ENCODE data around the gene EPN3. TPM values are rescaled to one million over a fixed set of nuclear protein-coding genes. Genes with fewer than 3 reads are reported as not detected.

EPN3 gene
- total RNA-seq, 1 donor from 2014 or later: 19.9 TPM

DNA sequence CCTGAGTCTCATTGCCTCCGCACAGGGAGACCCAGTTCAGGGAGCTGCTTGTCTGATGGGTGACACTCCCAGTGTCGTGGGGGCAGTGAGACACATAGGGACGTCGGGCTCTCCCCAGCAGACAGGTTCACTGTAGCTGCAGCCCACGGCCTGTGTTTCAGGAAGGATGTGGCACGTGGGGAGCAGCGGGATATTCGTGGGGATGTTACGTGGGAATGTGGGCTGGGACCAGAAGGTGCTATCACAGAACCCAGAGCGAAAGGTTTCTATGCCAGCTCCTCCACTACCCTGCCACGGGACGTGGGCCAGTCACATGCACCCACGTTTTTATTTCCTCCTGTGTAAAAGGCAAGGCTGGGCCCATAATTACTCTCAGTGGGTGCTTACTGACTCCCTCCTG is 44.3 kb downstream of the EPN3 start:
- intact Hi-C loops (cut with micrococcal nuclease): no loop called here
- TF ChIP-seq, protein P1, sequence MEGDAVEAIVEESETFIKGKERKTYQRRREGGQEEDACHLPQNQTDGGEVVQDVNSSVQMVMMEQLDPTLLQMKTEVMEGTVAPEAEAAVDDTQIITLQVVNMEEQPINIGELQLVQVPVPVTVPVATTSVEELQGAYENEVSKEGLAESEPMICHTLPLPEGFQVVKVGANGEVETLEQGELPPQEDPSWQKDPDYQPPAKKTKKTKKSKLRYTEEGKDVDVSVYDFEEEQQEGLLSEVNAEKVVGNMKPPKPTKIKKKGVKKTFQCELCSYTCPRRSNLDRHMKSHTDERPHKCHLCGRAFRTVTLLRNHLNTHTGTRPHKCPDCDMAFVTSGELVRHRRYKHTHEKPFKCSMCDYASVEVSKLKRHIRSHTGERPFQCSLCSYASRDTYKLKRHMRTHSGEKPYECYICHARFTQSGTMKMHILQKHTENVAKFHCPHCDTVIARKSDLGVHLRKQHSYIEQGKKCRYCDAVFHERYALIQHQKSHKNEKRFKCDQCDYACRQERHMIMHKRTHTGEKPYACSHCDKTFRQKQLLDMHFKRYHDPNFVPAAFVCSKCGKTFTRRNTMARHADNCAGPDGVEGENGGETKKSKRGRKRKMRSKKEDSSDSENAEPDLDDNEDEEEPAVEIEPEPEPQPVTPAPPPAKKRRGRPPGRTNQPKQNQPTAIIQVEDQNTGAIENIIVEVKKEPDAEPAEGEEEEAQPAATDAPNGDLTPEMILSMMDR (IDR thresholded peaks at IDR 0.05; ENCODE audit: borderline replicate concordance): no peak

DNA sequence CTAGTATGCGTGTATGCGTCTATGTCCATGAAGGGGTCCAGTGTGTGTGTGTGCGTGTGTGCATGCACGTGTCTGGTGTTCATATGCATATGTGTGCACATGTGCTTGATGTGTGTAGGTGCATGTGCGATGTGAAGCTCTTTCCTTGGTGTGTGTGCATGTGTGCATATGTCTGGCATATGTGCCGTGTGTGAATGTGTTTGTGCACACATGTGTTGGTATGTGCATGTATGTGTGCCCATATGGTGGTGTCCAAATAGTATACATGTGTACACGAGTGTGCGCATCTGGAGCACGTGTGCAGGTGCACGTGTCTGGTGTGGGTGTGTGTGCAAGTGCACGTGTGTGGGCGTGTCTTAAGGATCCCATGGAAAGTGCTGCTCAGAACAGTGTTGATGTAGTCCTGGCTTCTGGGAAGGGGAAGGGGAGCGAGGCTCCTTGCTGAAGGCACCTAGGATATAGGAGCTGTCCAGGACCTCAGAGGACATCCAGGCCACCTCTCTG is 45.0 kb downstream of the EPN3 start:
- Histone ChIP-seq H3K4me3 (no peak overlapping the region), H3K27me3 (ENCODE audit: low read depth) (peaks cover 11% of the 10 kb centered on the region), H3K9me3 (replicated peaks) (no peaks in the 10 kb centered on the region), H3K27ac (replicated peaks) (no peak overlapping the region), H3K4me1 (peaks cover 7% of the 10 kb centered on the region), H3K36me3 (no peaks in the 10 kb centered on the region)
- TF ChIP-seq, protein P1 (IDR thresholded peaks at IDR 0.05; ENCODE audit: borderline replicate concordance): no peak
- intact Hi-C loops (cut with micrococcal nuclease): no loop called here
- no peak for DNase-seq

More for the DNA sequence above, 44.3 kb downstream of the EPN3 start:
- Histone ChIP-seq H3K27ac (replicated peaks) (no peak overlapping the region), H3K27me3 (ENCODE audit: low read depth) (peaks cover 13% of the 10 kb centered on the region), H3K4me3 (no peak overlapping the region), H3K4me1 (peaks cover 1% of the 10 kb centered on the region), H3K9me3 (replicated peaks) (no peaks in the 10 kb centered on the region), H3K36me3 (no peaks in the 10 kb centered on the region)
- DNase-seq: no peak

DNA sequence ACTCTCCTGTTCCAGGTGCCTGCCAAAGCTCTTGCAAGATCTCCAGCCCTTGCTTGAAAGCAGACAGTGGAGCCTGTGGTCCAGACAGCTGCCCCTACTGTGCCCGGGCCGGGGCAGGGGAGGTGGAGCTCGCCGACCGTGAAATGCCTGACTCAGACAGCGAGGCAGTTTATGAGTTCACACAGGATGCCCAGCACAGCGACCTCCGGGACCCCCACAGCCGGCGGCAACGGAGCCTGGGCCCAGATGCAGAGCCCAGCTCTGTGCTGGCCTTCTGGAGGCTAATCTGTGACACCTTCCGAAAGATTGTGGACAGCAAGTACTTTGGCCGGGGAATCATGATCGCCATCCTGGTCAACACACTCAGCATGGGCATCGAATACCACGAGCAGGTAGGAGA is 45.6 kb downstream of the EPN3 start:
- H3K36me3 ChIP-seq: no peaks in the 10 kb centered on the region
- H3K9me3 ChIP-seq (replicated peaks): no peaks in the 10 kb centered on the region
- no peak overlapping the region for H3K4me3 ChIP-seq
- TF ChIP-seq, protein P1 (IDR thresholded peaks at IDR 0.05; ENCODE audit: borderline replicate concordance): no peak
- H3K4me1 ChIP-seq: peaks cover 14% of the 10 kb centered on the region
- no peak for DNase-seq
- H3K27ac ChIP-seq (replicated peaks): no peak overlapping the region
- intact Hi-C loops (cut with micrococcal nuclease): no loop called here
- H3K27me3 ChIP-seq (ENCODE audit: low read depth): peaks cover 9% of the 10 kb centered on the region

DNA sequence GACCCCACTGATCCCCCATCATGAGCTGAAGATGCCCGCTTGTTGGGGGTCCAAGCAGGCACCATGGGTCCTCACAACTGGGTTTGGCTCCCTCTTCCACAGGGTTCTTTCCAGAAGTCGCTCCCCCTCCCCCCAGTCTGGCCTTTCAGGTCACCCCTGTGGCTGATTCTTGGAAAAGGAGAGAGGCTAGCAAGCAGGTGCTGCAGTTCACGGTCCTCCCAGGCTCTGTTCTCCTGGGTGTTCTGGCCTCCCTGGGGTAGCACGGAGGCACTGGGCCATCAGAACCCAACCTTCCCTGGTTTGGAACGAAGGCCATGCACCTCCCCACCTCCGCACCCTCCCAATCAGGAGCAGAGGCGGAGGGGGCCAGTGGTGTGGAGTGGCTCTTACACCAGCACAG is 46.9 kb downstream of the EPN3 start:
- Histone ChIP-seq H3K4me1 (peaks cover 25% of the 10 kb centered on the region), H3K4me3 (no peak overlapping the region), H3K9me3 (replicated peaks) (no peaks in the 10 kb centered on the region), H3K27me3 (ENCODE audit: low read depth) (peaks cover 9% of the 10 kb centered on the region), H3K36me3 (no peaks in the 10 kb centered on the region), H3K27ac (replicated peaks) (no peak overlapping the region)
- DNase-seq: no peak
- intact Hi-C loops (cut with micrococcal nuclease): no loop called here
- TF ChIP-seq, protein P1 (IDR thresholded peaks at IDR 0.05; ENCODE audit: borderline replicate concordance): no peak

DNA sequence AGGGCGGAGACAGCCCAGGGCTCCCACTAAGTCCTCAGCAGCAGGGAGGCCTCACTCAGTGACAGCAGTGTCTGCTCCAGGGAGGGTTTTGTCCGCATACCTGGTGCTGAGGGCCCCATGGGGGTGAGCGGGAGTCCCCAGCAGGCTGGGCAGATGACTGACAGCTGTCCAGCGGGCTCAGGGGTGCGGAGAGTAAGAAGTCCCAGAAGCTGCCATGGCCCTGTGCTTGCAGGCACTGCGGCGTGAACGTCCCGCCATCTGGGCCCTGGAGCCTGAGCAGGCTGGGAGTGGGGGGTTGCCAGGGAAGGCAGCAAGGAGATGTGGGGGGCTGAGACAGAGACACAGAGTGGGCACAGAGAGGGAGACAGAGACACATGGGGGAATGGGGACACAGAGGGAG is 48.1 kb downstream of the EPN3 start:
- no peak for DNase-seq
- Histone ChIP-seq H3K27ac (replicated peaks) (no peak overlapping the region), H3K27me3 (ENCODE audit: low read depth) (peaks cover 9% of the 10 kb centered on the region)

More for the DNA sequence above, 48.1 kb downstream of the EPN3 start:
- H3K4me3 ChIP-seq: no peak overlapping the region
- TF ChIP-seq, protein P1 (IDR thresholded peaks at IDR 0.05; ENCODE audit: borderline replicate concordance): no peak
- H3K36me3 ChIP-seq: no peaks in the 10 kb centered on the region
- intact Hi-C loops (cut with micrococcal nuclease): no loop called here
- H3K4me1 ChIP-seq: peaks cover 29% of the 10 kb centered on the region
- H3K9me3 ChIP-seq (replicated peaks): no peaks in the 10 kb centered on the region
